ENCODE results near the gene ZNF580. TPM values are rescaled to one million over a fixed set of nuclear protein-coding genes. Genes with fewer than 3 reads are reported as not detected.
A peak's percentile ranks its signal among the peaks of the same experiment; 100 is the strongest.

ZNF580 gene
- total RNA-seq, 1 donor from 2014 or later: 37.4 TPM

DNA sequence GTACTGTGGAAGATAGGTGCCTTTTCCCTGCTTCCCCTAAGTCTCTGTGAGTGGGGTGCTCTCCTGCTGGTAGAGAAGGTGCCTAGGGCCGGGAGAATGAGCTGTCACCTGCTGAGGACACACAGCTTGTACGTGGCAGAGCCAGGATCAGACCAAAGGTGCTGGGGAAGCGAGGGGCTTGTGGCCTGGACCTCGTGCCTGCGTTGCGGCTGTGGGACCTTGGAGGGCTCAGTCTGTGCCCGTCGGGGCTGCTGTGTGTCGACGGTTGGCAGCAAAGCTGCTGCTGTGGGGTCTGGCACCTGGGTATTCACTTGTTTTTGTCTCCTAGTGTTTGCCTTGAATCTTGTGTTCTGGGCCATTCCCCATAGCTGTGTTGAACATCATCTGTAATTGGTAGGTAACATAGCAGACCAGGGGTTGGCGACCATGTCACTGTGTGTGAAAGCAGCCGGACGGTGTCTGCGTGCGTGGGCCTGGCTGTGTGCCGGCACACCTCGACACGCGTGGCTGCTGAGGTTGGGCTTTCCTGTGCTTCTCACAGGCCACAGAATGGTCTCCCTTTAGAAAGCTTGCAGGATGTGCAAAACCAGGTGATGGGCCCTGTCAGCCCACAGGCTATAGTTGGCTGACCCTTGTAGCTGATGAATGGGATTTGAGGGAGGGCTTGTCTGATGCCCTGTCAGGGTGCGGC is 23.2 kb downstream of the ZNF580 start:
- Mint-ChIP-seq H3K27ac (no peak overlapping the region), H3K27me3 (no peaks in the 10 kb centered on the region), H3K36me3 (peaks cover 5% of the 10 kb centered on the region), H3K4me3 (no peak overlapping the region), H3K9me3 (no peaks in the 10 kb centered on the region), H3K4me1 (ENCODE audit: unreplicated experiment) (no peaks in the 10 kb centered on the region)
- TF ChIP-seq, protein P1, sequence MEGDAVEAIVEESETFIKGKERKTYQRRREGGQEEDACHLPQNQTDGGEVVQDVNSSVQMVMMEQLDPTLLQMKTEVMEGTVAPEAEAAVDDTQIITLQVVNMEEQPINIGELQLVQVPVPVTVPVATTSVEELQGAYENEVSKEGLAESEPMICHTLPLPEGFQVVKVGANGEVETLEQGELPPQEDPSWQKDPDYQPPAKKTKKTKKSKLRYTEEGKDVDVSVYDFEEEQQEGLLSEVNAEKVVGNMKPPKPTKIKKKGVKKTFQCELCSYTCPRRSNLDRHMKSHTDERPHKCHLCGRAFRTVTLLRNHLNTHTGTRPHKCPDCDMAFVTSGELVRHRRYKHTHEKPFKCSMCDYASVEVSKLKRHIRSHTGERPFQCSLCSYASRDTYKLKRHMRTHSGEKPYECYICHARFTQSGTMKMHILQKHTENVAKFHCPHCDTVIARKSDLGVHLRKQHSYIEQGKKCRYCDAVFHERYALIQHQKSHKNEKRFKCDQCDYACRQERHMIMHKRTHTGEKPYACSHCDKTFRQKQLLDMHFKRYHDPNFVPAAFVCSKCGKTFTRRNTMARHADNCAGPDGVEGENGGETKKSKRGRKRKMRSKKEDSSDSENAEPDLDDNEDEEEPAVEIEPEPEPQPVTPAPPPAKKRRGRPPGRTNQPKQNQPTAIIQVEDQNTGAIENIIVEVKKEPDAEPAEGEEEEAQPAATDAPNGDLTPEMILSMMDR (conservative IDR thresholded peaks at IDR 0.05): no peak
- DNase-seq (ENCODE audit: extremely low spot score, unreplicated experiment): no peak

DNA sequence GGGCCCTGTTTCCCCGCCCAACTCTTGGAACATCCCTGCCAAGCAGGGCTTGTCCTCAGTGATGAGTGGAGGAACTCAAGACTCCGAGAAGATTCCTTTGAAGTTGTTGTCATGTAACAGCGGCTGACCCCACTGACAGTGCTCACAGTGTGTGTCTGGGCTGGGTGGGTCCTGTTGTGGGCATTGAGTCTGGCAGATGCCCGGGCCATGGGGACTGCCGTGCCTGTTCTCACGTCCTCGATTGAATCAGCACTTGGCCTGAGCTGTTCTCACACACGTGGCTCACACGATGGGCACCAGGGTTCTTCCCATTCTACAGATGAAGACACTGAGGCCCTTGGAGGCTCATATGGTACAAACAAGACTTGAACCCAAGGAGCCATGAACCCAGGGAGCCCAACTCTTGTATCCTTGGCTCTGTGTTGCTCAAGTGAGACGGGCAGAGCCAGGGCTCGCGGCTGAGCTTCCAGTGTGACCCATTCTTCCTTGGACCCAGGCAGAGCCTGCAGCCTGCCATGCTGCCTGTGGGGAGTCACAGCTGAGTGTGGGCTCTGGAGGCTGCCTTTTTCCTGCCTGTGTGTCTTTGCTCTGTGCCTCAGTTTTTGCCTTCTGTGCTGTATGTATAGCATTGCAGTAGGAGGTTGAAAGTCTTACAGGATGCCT is 25.7 kb downstream of the ZNF580 start:
- H3K27me3 Mint-ChIP-seq: no peaks in the 10 kb centered on the region
- peak overlapping the region; percentile 41 for H3K27ac Mint-ChIP-seq
- H3K4me3 Mint-ChIP-seq: no peak overlapping the region
- no peaks in the 10 kb centered on the region for H3K4me1 Mint-ChIP-seq (ENCODE audit: unreplicated experiment)
- H3K9me3 Mint-ChIP-seq: no peaks in the 10 kb centered on the region
- peaks cover 5% of the 10 kb centered on the region for H3K36me3 Mint-ChIP-seq
- no peak for DNase-seq (ENCODE audit: extremely low spot score, unreplicated experiment)
- TF ChIP-seq, protein P1 (conservative IDR thresholded peaks at IDR 0.05): no peak

DNA sequence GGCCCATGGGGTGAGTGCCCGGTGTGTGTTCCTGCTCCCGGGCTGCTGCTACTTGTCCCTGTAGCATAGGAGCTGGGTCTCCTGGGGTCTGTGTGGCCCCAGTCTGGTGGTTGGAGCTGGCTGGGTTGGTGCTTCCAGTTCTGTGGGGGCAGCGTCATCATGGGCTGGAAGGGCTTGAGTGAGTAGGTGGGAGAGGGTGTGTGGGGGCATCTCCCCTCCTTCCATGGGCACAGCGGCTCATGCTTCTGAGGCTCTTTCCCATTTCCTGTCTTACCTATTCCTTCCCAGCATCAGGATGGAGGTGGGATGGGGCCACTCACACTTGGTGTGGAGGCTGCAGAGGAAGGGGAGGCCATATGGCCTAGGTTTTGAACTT is 26.2 kb downstream of the ZNF580 start:
- Mint-ChIP-seq H3K36me3 (peaks cover 5% of the 10 kb centered on the region), H3K4me1 (ENCODE audit: unreplicated experiment) (no peaks in the 10 kb centered on the region), H3K27me3 (no peaks in the 10 kb centered on the region), H3K9me3 (no peaks in the 10 kb centered on the region), H3K27ac (peak overlapping the region; percentile 41), H3K4me3 (no peak overlapping the region)
- no peak for DNase-seq (ENCODE audit: extremely low spot score, unreplicated experiment)
- TF ChIP-seq, protein P1 (conservative IDR thresholded peaks at IDR 0.05): no peak

- no peaks in the 10 kb centered on the region for H3K9me3 Mint-ChIP-seq
- H3K4me1 Mint-ChIP-seq (ENCODE audit: unreplicated experiment): no peaks in the 10 kb centered on the region
- TF ChIP-seq, protein P1 (conservative IDR thresholded peaks at IDR 0.05): no peak
- peaks cover 5% of the 10 kb centered on the region for H3K36me3 Mint-ChIP-seq
- H3K27ac Mint-ChIP-seq: peak overlapping the region; percentile 86
- DNase-seq (ENCODE audit: extremely low spot score, unreplicated experiment): no peak
- H3K4me3 Mint-ChIP-seq: no peak overlapping the region
- no peaks in the 10 kb centered on the region for H3K27me3 Mint-ChIP-seq
Measured at GRCh38 chr19:55667511-55667910, 26.7 kb downstream of the ZNF580 start.

DNA sequence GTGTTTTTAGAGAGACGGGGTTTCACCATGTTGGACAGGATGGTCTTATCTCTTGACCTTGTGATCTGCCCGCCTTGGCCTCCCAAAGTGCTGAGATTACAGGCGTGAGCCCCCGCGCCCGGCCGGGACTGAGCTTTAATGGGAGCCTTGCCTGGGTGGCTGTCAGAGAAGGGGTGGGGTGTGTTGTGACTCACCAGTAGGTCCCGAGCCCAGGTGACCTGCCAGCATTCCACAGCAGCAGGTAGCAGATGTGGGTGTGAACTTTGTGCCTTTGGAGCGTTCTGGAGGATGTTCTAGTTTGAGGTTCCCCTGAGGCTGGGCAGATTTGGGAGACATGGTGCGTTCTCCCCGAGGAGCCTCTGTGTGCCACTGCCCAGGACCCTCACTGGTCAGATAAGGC is 27.2 kb downstream of the ZNF580 start:
- H3K27ac Mint-ChIP-seq: peak overlapping the region; percentile 86
- H3K36me3 Mint-ChIP-seq: peaks cover under 1% of the 10 kb centered on the region
- H3K4me1 Mint-ChIP-seq (ENCODE audit: unreplicated experiment): no peaks in the 10 kb centered on the region
- H3K27me3 Mint-ChIP-seq: no peaks in the 10 kb centered on the region
- H3K9me3 Mint-ChIP-seq: no peaks in the 10 kb centered on the region
- TF ChIP-seq, protein P1 (conservative IDR thresholded peaks at IDR 0.05): no peak
- DNase-seq (ENCODE audit: extremely low spot score, unreplicated experiment): no peak
- peak overlapping the region; percentile 49 for H3K4me3 Mint-ChIP-seq

All from type B pancreatic cell (in vitro differentiated cells).